K562 (cell line): ENCODE measurements around the gene CNPY2. TPM values are rescaled to one million over a fixed set of nuclear protein-coding genes. Genes with fewer than 3 reads are reported as not detected.

Experiments used
- ATF3 ChIP-seq, 2 experiments: fragments of 450-650 bp in 1 of 2; sonication (generic) in 1 of 2; formaldehyde crosslinking in 1 of 2; IDR thresholded peaks in 1 of 2; conservative IDR thresholded peaks in 1 of 2; 2 replicates each; pipeline versions ENCODE4 v1.6.1 to v1.8.1; 2016 to 2023; ENCODE audit warnings: mild to moderate bottlenecking in 2 of 2, moderate library complexity in 2 of 2, inconsistent platforms in 1 of 2, missing genetic modification reagents in 1 of 2
- BRF2 ChIP-seq: IDR thresholded peaks from 3 replicates; pipeline ENCODE4 v1.6.1; 2011; ENCODE audit warnings: borderline replicate concordance, mild to moderate bottlenecking; ENCODE audit not compliant: insufficient read length, insufficient read depth
- EP400 ChIP-seq: fragments of 450-650 bp; IDR thresholded peaks from 2 replicates; pipeline ENCODE4 v1.6.1; 2017; ENCODE audit warnings: antibody characterized with exemption, mild to moderate bottlenecking, moderate library complexity
- ESRRA ChIP-seq: fragments of 450-650 bp; IDR thresholded peaks from 2 replicates; pipeline ENCODE4 v1.6.1; 2014; ENCODE audit warnings: low read depth, mild to moderate bottlenecking, moderate library complexity, borderline replicate concordance
- NCOA1 ChIP-seq: fragments of 450-650 bp; IDR thresholded peaks from 2 replicates; pipeline ENCODE4 v1.6.1; 2016; ENCODE audit warnings: low read depth
- PBX2 ChIP-seq, 2 experiments: IDR thresholded peaks in 1 of 2; conservative IDR thresholded peaks in 1 of 2; 2 replicates each; pipeline ENCODE4 v1.6.1; 2016; ENCODE audit warnings: low read depth in 2 of 2, mild to moderate bottlenecking in 1 of 2, missing compliant biosample characterization in 1 of 2, missing genetic modification characterization in 1 of 2, moderate library complexity in 1 of 2
- PKNOX1 ChIP-seq: fragments of 450-650 bp; IDR thresholded peaks from 2 replicates; pipeline ENCODE4 v1.6.1; 2016
- STAT6 ChIP-seq: sonication (generic); formaldehyde crosslinking; IDR thresholded peaks from 2 replicates; pipeline ENCODE4 v1.8.1; 2023; ENCODE audit warnings: mild to moderate bottlenecking, missing genetic modification reagents
- SUPT5H ChIP-seq: fragments of 450-650 bp; IDR thresholded peaks from 2 replicates; pipeline ENCODE4 v1.6.1; 2016
- ZFP30 ChIP-seq: fragments of 250-450 bp; sonication (Bioruptor Pico); IDR thresholded peaks from 2 replicates; pipeline ENCODE4 v1.8.0; 2022; ENCODE audit warnings: moderate library complexity, mild to moderate bottlenecking, inconsistent platforms, borderline replicate concordance
- ZNF133 ChIP-seq: fragments of 250-450 bp; sonication (Bioruptor Pico); IDR thresholded peaks from 2 replicates; pipeline ENCODE4 v1.4.0; 2020; ENCODE audit warnings: mild to moderate bottlenecking
- ZNF384 ChIP-seq: IDR thresholded peaks from 2 replicates; pipeline ENCODE4 v1.6.1; 2012; ENCODE audit warnings: low read depth, low read length, improper control_type of control experiment
- ZNF586 ChIP-seq: fragments of 450-650 bp; formaldehyde crosslinking; conservative IDR thresholded peaks from 2 replicates; pipeline ENCODE4 v1.4.0; 2020; ENCODE audit warnings: mild to moderate bottlenecking, moderate library complexity
- ZNF668 ChIP-seq: fragments of 250-450 bp; sonication (Bioruptor Pico); IDR thresholded peaks from 2 replicates; pipeline ENCODE4 v1.8.0; 2022; ENCODE audit warnings: mild to moderate bottlenecking, inconsistent platforms
- ZNF740 ChIP-seq, 3 experiments: fragments of 200-800 bp in 1 of 3; sonication (Bioruptor generic) in 1 of 3; sonication (generic) in 1 of 3; formaldehyde crosslinking in 1 of 3; IDR thresholded peaks; 2 replicates each; pipeline versions ENCODE4 v1.6.1 to v1.8.0; 2016 to 2022; ENCODE audit warnings: mild to moderate bottlenecking in 2 of 3, missing compliant biosample characterization in 2 of 3, missing genetic modification characterization in 2 of 3, missing genetic modification reagents in 1 of 3
- polyA plus RNA-seq, 8 experiments: library from polyadenylated mRNA; depleted of rRNA in 4 of 8; stranded (reverse) in 5 of 8; unstranded in 3 of 8; fragments of >200 nt; fragmentation: Nextera tagmentation in 2 of 8; fragmentation: Illumina TruSeq in 1 of 8; extraction: Ambion mirVana in 2 of 8; extraction: Trizol in 1 of 8; gene quantifications; 2 replicates each; pipeline versions ENCODE4 v1.2.1 to v1.2.3, GENCODE V29; 2011 to 2014; ENCODE audit warnings: inconsistent platforms in 1 of 8, missing spikeins in 1 of 8
- total RNA-seq, 7 experiments: library from RNA; depleted of rRNA in 6 of 7; stranded (reverse); fragments of >200 nt in 6 of 7; fragmentation: Illumina TruSeq in 2 of 7; extraction: Trizol in 2 of 7; gene quantifications; 2 replicates each; pipeline versions ENCODE4 v1.2.1 to v1.2.3, GENCODE V29; 2011 to 2021; ENCODE audit warnings: low replicate concordance in 1 of 7

CNPY2 gene
- total and polyA plus RNA-seq, 9 of the 15 experiments (the other 6 are each of a cell fraction or from before 2014, with no cell fraction given), result 33.8 to 190 (median 138) TPM

GRCh38 chr12:56333679-56334489, 18.1 kb upstream of the CNPY2 start, which contains the start of gene PAN2 (continued):
- TF ChIP-seq PKNOX1 (no peak), BRF2 (no peak), ZNF586 (CRISPR knock-in tag) (no peak), STAT6 (CRISPR knock-in tag) (no peak), EP400 (peak; percentile 98), ZNF668 (CRISPR knock-in tag) (peak; percentile 39; the same call in 1 of the 2 replicates), ZNF384 (no peak; the same call in 1 of the 2 replicates), NCOA1 (0 out of 2 replicates have a peak, but pooled peaks have one; percentile 48), ESRRA (peak; percentile 58; the same call in 1 of the 2 replicates), SUPT5H (peak; percentile 79), ZNF133 (CRISPR knock-in tag) (no peak), PBX2 (CRISPR knock-in tag; IDR thresholded peaks at IDR 0.05; ENCODE audit: low read depth) (no peak), PBX2 (tag; conservative IDR thresholded peaks at IDR 0.05; ENCODE audit: low read depth) (0 out of 2 replicates have a peak, but pooled peaks have one; percentile 6), ZNF740 (CRISPR knock-in tag; IDR thresholded peaks at IDR 0.05) (peak; percentile 69; the same call in 1 of the 2 replicates), ZNF740 (tag; IDR thresholded peaks at IDR 0.05) (peak in 1 of 2 experiments; percentile 76; a peak in 2 of 4 replicates), ATF3 (IDR thresholded peaks at IDR 0.05) (no peak), ATF3 (CRISPR knock-in tag; conservative IDR thresholded peaks at IDR 0.05) (peak; percentile 23), ZFP30 (CRISPR knock-in tag) (no peak)
